Esophagus muscularis mucosa (tissue), 4 donors: ENCODE data around the gene MAST4. TPM values are rescaled to one million over a fixed set of nuclear protein-coding genes. Genes with fewer than 3 reads are reported as not detected.

Experiments
- DNase-seq: peaks from one replicate; pipeline ENCODE4 v3.0.0-alpha.2; 2017; ENCODE audit errors: extremely low spot score
- H3K27ac ChIP-seq, 4 donors: fragments of 200-600 bp; sonication (generic); replicated peaks in 1 of 4; 1 replicate in 3 of 4; 2 replicates in 1 of 4; pipeline ENCODE4 v1.5.1; 2016 to 2019; ENCODE audit warnings: mild to moderate bottlenecking in 1 of 4
- H3K27me3 ChIP-seq, 4 donors: fragments of 200-600 bp; sonication (generic); one replicate each; pipeline versions ENCODE4 v1.5.1 to v1.6.0; 2016 to 2019
- H3K36me3 ChIP-seq, 4 donors: fragments of 200-600 bp; sonication (generic); one replicate each; pipeline ENCODE4 v1.5.1; 2016 to 2019
- H3K4me1 ChIP-seq, 4 donors: fragments of 200-600 bp; sonication (generic); one replicate each; pipeline ENCODE4 v1.5.1; 2016 to 2019
- H3K4me3 ChIP-seq, 4 donors: fragments of 200-600 bp; sonication (generic); 1 replicate in 2 of 4; 2 replicates in 2 of 4; pipeline ENCODE4 v1.5.1; 2016 to 2019; ENCODE audit warnings: mild to moderate bottlenecking in 4 of 4, moderate library complexity in 1 of 4
- H3K9me3 ChIP-seq, 4 donors: fragments of 200-600 bp; sonication (generic); 1 replicate in 3 of 4; 2 replicates in 1 of 4; pipeline ENCODE4 v1.5.1; 2016 to 2019
- EP300 ChIP-seq: sonication (generic); formaldehyde crosslinking; IDR thresholded peaks from one replicate; pipeline ENCODE4 v1.6.1; 2017; ENCODE audit warnings: antibody characterized with exemption
- POLR2A ChIP-seq: fragments of 450-650 bp; IDR thresholded peaks from one replicate; pipeline ENCODE4 v1.6.1; 2017; ENCODE audit warnings: antibody characterized with exemption, moderate library complexity, mild to moderate bottlenecking, low read depth
- POLR2AphosphoS5 ChIP-seq, 2 donors: sonication (generic); formaldehyde crosslinking; IDR thresholded peaks; one replicate each; pipeline ENCODE4 v1.6.1; 2017; ENCODE audit warnings: antibody characterized with exemption in 2 of 2
- WGBS: methylation state at CpG from one replicate; pipeline ENCODE4 v1.1.5; 2018; 5-methylcytosine and 5-hydroxymethylcytosine counted together
- intact Hi-C: fragments of 100-400 bp; cut with DNase I; formaldehyde crosslinking; loops from one replicate; pipeline ENCODE4 v1.15.1; 2023
- total RNA-seq, 4 donors: library from RNA; depleted of rRNA; stranded (reverse); fragments of >200 nt; gene quantifications; one replicate each; pipeline versions ENCODE4 v1.1.0 to v1.2.1, GENCODE V29; 2016
- TF ChIP-seq, protein P1 (sequence below), 3 experiments: fragments of 200-600 bp in 2 of 3; fragments of 450-650 bp in 1 of 3; sonication (generic) in 2 of 3; IDR thresholded peaks; one replicate each; pipeline ENCODE4 v1.5.1; 2017 to 2019; ENCODE audit warnings: antibody characterized with exemption in 3 of 3, mild to moderate bottlenecking in 2 of 3, moderate library complexity in 1 of 3

Gene MAST4
- total RNA-seq, 4 donors from 2014 or later, result 26.2 to 39.7 (median 35.8) TPM

DNA sequence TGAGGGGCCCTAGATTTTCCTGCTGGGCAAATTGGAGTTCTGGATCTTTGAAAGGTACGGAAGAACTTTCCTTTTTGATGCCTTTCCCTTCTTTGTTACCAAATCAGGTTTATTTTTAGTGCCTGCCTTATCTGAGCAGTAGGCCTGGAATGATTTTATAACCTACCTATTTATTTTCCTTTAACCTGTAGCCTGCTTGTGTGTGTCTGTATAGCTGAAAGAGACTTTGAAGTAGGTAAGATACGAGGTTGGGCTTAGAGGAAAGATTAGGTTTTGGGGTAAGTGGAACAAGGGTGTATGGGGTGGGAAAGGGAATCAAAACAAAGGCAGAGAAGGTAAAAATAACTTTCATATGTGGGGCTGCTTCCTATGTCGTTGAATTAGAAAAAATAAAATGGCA lies 389.2 kb downstream of the MAST4 start:
- no peak overlapping the region for H3K4me3 ChIP-seq
- TF ChIP-seq POLR2A, result no peak
- TF ChIP-seq EP300, result no peak
- TF ChIP-seq, protein P1, sequence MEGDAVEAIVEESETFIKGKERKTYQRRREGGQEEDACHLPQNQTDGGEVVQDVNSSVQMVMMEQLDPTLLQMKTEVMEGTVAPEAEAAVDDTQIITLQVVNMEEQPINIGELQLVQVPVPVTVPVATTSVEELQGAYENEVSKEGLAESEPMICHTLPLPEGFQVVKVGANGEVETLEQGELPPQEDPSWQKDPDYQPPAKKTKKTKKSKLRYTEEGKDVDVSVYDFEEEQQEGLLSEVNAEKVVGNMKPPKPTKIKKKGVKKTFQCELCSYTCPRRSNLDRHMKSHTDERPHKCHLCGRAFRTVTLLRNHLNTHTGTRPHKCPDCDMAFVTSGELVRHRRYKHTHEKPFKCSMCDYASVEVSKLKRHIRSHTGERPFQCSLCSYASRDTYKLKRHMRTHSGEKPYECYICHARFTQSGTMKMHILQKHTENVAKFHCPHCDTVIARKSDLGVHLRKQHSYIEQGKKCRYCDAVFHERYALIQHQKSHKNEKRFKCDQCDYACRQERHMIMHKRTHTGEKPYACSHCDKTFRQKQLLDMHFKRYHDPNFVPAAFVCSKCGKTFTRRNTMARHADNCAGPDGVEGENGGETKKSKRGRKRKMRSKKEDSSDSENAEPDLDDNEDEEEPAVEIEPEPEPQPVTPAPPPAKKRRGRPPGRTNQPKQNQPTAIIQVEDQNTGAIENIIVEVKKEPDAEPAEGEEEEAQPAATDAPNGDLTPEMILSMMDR (IDR thresholded peaks at IDR 0.05), result no peak
- no peak for TF ChIP-seq POLR2AphosphoS5 (IDR thresholded peaks at IDR 0.05)
- 78% methylated on average over 3 of the region's 3 CpGs for WGBS
- DNase-seq, result no peak
- H3K27ac ChIP-seq, result no peak overlapping the region
- no peaks in the 10 kb centered on the region for H3K36me3 ChIP-seq
- no peaks in the 10 kb centered on the region for H3K9me3 ChIP-seq
- intact Hi-C loops, result loop anchor here (5.0 to 10.0 kb wide), 4 partner anchors 107 to 222 kb away; no protein-coding TSS in a partner anchor
- no peaks in the 10 kb centered on the region for H3K27me3 ChIP-seq
- H3K4me1 ChIP-seq, result peaks cover 37 to 50% (median 43%) of the 10 kb centered on the region in 4 donors

DNA sequence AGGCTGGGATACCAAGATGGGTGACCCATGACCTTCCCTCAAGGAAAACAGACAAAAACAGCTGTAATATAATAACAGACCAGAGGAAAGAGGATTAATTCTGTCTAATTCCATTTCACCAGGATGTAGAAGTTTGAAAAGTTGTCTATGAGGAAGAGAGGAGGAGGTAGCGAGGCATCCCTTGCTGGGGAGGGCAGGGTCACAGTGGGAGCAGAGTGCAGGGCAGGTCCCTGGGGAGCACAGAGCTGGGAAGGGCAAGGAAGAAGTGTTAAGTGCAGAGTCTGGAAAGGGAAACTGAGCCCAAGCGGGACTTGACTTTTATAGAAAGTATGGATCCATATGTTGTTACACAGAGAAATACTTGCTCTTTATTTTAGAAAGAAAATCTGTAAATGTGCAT lies 389.8 kb downstream of the MAST4 start:
- DNase-seq, result no peak
- H3K36me3 ChIP-seq, result no peaks in the 10 kb centered on the region
- peaks cover 32 to 45% (median 39%) of the 10 kb centered on the region in 4 donors for H3K4me1 ChIP-seq
- WGBS, result 92% methylated on average over 2 of the region's 2 CpGs
- H3K27me3 ChIP-seq, result no peaks in the 10 kb centered on the region
- H3K27ac ChIP-seq, result no peak overlapping the region
- no peak overlapping the region for H3K4me3 ChIP-seq
- TF ChIP-seq EP300, result no peak
- no peak for TF ChIP-seq POLR2A
- TF ChIP-seq, protein P1 (IDR thresholded peaks at IDR 0.05), result no peak
- no peak for TF ChIP-seq POLR2AphosphoS5 (IDR thresholded peaks at IDR 0.05)
- no peaks in the 10 kb centered on the region for H3K9me3 ChIP-seq
- intact Hi-C loops, result loop anchor here (5.0 to 10.0 kb wide), 4 partner anchors 106 to 221 kb away; no protein-coding TSS in a partner anchor

DNA sequence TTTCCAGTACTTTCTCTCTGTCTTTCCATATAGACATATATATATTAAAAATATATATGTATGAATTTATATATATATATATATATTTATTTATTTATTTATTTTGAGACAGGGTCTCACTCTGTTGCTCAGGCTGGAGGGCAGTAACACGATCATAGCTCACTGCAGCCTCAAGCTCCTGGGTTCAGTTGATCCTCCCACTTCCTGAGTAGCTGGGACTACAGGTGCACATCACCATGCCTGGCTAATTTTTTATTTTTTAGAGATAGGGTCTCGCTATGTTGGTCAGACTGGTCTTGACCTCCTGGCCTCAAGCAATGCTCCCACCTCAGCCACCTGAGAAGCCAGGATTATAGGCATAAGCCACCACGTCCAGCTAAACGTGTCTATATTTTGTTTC lies 390.3 kb downstream of the MAST4 start:
- Histone ChIP-seq H3K9me3 (no peaks in the 10 kb centered on the region), H3K36me3 (no peaks in the 10 kb centered on the region), H3K27me3 (no peaks in the 10 kb centered on the region), H3K4me3 (no peak overlapping the region), H3K4me1 (peaks cover 27 to 40% (median 34%) of the 10 kb centered on the region in 4 donors), H3K27ac (no peak overlapping the region)
- WGBS, result 85% methylated on average over 4 of the region's 4 CpGs
- intact Hi-C loops, result loop anchor here (5.0 to 10.0 kb wide), 4 partner anchors 106 to 221 kb away; no protein-coding TSS in a partner anchor
- DNase-seq, result no peak
- TF ChIP-seq POLR2A (no peak), EP300 (no peak)
- TF ChIP-seq, protein P1 (IDR thresholded peaks at IDR 0.05), result no peak

DNA sequence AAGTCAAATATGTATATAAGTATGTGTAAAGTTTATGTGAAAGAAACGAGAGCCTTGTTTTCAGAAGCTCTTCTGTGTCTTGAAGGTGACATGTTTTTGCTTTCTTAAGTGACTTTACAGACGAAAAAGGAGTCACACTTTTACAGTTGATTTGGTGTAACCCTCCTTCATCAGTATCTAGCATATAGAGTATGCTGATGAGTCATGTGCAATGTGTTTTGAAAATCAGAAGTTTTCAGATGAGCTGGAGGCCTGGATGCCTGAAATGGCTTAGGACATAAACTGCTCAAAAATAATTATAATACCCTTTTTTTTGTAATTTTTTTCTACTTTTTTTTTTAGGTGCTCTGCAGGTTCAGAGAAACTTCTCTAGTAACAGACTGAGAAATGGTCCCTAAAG lies 390.9 kb downstream of the MAST4 start:
- Histone ChIP-seq H3K4me3 (no peak overlapping the region), H3K27me3 (no peaks in the 10 kb centered on the region), H3K27ac (no peak overlapping the region), H3K4me1 (peaks cover 21 to 34% (median 28%) of the 10 kb centered on the region in 4 donors), H3K9me3 (no peaks in the 10 kb centered on the region), H3K36me3 (no peaks in the 10 kb centered on the region)
- no peak for DNase-seq
- 62% methylated on average over 2 of the region's 2 CpGs for WGBS
- intact Hi-C loops, result loop anchor here (5.0 to 10.0 kb wide), 4 partner anchors 105 to 220 kb away; no protein-coding TSS in a partner anchor
- TF ChIP-seq, protein P1 (IDR thresholded peaks at IDR 0.05), result no peak
- TF ChIP-seq POLR2A, result no peak
- no peak for TF ChIP-seq POLR2AphosphoS5 (IDR thresholded peaks at IDR 0.05)
- no peak for TF ChIP-seq EP300

DNA sequence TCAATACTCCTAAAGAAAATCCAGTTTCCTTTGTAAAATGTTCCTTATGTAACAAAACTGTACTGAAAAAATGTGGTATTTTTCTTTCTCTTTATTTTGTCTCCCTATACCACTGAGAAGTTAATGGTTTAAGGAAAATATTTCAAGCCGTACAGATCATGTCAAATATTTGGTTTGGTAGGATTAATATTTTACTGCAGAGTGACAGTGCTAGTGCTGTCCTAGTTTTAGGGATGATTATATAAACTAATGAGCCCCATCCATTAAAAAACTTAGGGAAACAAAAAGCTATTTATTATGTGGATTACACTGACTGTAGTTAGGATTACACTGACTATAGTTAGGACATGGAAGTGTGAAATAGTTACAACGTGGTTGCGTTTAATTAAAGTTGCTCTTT lies 391.3 kb downstream of the MAST4 start:
- WGBS, result 34% methylated on average over 3 of the region's 3 CpGs
- Histone ChIP-seq H3K27ac (no peak overlapping the region), H3K27me3 (no peaks in the 10 kb centered on the region), H3K4me1 (peaks cover 18 to 30% (median 24%) of the 10 kb centered on the region in 4 donors), H3K36me3 (no peaks in the 10 kb centered on the region), H3K4me3 (no peak overlapping the region), H3K9me3 (no peaks in the 10 kb centered on the region)
- TF ChIP-seq POLR2A (no peak), POLR2AphosphoS5 (IDR thresholded peaks at IDR 0.05) (no peak), EP300 (no peak)
- TF ChIP-seq, protein P1 (IDR thresholded peaks at IDR 0.05), result no peak
- intact Hi-C loops, result loop anchor here (5.0 to 10.0 kb wide), 4 partner anchors 105 to 220 kb away; no protein-coding TSS in a partner anchor
- DNase-seq, result no peak
